ENCODE measurements around the gene RPS29. TPM values are rescaled to one million over a fixed set of nuclear protein-coding genes. Genes with fewer than 3 reads are reported as not detected.

The RPS29 gene
- total RNA-seq, 1 donor from 2014 or later: 1,006 TPM

DNA sequence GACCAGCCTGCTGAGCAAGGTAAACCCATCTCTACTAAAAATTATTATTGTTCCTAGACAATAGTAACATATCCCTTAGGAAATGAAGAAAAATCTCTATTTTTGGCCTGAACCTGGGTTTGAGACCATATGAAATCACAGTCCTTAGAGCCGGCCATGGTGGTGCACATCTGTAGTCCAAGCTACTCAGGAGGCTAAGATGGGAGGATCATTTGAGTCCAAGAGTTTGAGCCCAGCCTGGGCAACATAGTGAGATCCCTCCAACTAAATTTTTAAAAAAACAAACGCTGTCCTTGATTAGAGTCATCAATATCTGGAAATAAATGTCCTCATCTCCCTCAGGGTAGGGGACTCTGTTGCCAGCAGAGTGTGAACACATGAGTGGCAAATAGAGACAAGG lies 34.6 kb downstream of the RPS29 start:
- DNase-seq (ENCODE audit: low spot score): no peak

- no peak for DNase-seq (ENCODE audit: low spot score)
These were observed 35.6 kb downstream of the RPS29 start for GRCh38 chr14:49550286-49551184.

- no peak for DNase-seq (ENCODE audit: low spot score)
These were observed 36.3 kb downstream of the RPS29 start for GRCh38 chr14:49549881-49550280.

DNA sequence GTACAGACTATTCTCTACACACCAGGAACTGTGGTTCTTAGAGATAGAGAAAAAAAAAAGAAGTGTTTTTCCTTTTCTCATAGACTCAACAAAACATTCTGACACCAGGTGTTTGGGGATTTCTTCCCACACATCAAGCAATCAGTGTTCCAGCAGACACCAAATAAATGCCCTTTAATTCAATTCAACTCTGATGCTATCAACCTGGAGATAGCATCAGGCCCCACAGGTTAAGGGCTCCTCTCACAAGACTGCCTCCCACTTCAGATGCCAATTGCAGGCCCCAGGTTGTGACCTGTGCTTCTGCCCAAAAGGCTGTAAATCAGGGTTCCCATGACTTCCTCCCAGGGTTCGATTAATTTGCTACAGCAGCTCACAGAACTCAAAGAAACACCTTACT lies 36.7 kb downstream of the RPS29 start:
- DNase-seq (ENCODE audit: low spot score): no peak

GRCh38 chr14:49546766-49547165 lies 39.4 kb downstream of the RPS29 start:
- DNase-seq (ENCODE audit: low spot score): no peak

GRCh38 chr14:49545716-49546115 lies 40.5 kb downstream of the RPS29 start:
- DNase-seq (ENCODE audit: low spot score): no peak

DNA sequence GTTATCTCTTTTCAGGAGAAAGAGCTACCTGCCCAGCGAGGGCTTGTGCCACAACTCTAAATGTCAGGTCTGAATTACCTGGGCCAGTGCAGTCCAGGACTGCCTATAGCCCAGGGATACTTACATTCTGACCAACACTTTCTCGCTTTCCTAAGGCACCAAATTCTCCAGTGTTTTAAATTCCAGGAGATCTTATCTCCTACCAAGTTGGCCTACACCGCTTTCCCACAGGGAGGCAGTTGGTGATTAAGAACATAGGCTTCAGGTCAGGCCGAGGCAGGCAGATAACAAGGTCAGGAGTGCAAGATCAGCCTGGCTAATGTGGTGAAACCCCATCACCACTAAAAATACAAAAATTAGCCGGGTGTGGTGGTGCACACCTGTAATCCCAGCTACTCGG lies 41.1 kb downstream of the RPS29 start:
- DNase-seq (ENCODE audit: low spot score): no peak

- no peak for DNase-seq (ENCODE audit: low spot score)
These were observed 45.1 kb downstream of the RPS29 start for GRCh38 chr14:49541049-49541448.

GRCh38 chr14:49538852-49539251 lies 47.3 kb downstream of the RPS29 start:
- no peak for DNase-seq (ENCODE audit: low spot score)

Other genes starting within 250 kb of the RPS29 start
- 12.0 TPM for gene LRR1, start 12.6 kb upstream of the RPS29 start, total RNA-seq
- 138 TPM for gene RPL36AL, start 34.2 kb upstream of the RPS29 start, total RNA-seq
- 36.5 TPM for gene MGAT2, start 34.4 kb upstream of the RPS29 start, total RNA-seq
- 7.5 TPM for gene DNAAF2, start 48.9 kb upstream of the RPS29 start, total RNA-seq
- 0.96 TPM for gene POLE2, start 101.8 kb upstream of the RPS29 start, total RNA-seq
- 7.8 TPM for gene KLHDC1, start 106.7 kb upstream of the RPS29 start, total RNA-seq
- gene KLHDC2, start 181.8 kb upstream of the RPS29 start, total RNA-seq: 52.9 TPM